ENCODE measurements around the gene SLC6A18.

DNA sequence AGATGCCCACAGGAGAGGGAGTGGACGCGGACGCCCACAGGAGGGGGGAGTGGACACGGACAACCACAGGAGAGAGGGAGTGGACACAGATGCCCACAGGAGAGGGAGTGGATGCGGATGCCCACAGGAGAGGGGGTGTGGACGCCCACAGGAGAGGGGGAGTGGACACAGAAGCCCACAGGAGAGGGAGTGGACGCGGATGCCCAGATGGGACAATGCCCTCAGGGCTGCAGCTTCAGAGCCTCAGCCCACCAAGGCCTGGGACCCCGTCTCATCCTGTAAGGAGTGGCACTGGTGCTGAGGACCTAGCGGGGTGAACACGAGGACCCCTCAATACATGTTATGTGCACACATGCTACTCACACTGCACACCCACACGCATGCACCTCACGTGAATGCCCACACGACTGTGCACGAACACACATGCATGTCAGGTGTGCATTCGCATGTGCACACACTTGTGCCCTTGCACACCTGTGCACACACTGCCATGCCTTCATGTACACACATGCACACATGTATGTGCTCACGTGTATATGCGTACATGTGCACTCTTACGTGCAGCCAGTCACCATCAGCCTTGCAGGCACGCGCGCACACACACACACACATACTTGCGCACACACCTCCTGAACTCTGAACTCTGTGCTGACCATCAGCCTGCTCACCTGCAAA is 34.8 kb downstream of the SLC6A18 start:
- TF ChIP-seq, protein P1, sequence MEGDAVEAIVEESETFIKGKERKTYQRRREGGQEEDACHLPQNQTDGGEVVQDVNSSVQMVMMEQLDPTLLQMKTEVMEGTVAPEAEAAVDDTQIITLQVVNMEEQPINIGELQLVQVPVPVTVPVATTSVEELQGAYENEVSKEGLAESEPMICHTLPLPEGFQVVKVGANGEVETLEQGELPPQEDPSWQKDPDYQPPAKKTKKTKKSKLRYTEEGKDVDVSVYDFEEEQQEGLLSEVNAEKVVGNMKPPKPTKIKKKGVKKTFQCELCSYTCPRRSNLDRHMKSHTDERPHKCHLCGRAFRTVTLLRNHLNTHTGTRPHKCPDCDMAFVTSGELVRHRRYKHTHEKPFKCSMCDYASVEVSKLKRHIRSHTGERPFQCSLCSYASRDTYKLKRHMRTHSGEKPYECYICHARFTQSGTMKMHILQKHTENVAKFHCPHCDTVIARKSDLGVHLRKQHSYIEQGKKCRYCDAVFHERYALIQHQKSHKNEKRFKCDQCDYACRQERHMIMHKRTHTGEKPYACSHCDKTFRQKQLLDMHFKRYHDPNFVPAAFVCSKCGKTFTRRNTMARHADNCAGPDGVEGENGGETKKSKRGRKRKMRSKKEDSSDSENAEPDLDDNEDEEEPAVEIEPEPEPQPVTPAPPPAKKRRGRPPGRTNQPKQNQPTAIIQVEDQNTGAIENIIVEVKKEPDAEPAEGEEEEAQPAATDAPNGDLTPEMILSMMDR (IDR thresholded peaks at IDR 0.05), result no peak
- no peak for TF ChIP-seq POLR2A (IDR thresholded peaks at IDR 0.05)

Measured in esophagus squamous epithelium (tissue), 4 donors.